ENCODE results near the gene NPC1L1.

Gene NPC1L1

DNA sequence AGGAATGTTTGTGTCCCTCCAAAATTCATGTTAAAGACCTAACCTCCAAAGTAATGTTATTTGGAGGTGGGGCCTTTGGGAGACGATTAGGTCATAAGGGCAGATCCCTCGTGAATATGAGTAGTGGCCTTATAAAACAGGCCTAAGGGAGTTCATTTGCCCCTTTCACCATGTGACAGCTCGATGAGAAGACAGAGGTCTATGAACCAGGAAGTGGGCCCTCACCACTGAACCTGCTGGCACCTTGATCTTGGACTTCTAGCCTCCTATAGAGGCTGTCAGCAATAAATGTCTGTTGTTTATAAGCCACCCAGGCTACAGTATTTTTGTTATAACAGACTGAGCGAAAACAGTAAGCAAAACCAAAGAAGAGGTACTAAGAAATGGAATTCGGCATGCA, 64.8 kb downstream of the NPC1L1 start:
- no peak for DNase-seq (ENCODE audit: insufficient read length, low spot score)
- no peak for FAIRE-seq

DNA sequence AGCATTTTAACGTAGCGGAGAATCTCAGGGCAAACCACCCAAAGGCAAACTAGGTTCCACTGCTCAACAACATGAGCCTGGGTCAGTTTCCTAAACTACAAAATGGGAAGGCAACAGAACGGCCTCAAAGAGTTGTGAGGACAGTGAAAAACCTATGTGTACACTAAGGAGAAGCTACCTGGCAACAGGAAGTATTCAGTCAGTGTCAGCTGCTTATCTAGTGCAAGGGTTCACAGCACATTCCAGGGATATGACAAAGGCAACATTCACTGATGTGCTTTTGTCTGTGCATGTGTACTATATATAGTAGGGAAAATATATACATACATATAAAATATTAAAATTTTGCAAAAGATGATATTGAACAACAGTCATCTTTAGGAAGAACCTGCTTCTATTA, 67.8 kb downstream of the NPC1L1 start:
- FAIRE-seq (no peak), DNase-seq (ENCODE audit: insufficient read length, low spot score) (peak; percentile 29)

DNA sequence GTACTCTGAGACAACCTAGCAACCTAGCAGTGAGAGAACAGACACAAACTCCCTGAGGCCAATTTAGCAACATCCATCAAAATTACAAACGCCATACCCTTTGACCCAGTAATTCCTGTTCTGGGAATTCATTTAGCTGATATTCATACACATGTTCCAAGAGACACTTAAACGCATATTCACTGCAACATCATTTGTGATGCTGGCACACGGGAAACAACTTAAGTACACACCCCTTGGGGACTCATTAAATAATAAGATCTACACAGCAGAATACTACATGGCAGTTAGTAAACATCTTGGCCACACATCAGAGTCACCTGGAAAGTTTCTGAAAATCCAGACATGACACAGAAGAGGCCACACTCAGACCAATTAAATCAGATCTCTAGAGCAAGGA, 68.3 kb downstream of the NPC1L1 start:
- no peak for DNase-seq (ENCODE audit: insufficient read length, low spot score)
- FAIRE-seq: no peak

DNA sequence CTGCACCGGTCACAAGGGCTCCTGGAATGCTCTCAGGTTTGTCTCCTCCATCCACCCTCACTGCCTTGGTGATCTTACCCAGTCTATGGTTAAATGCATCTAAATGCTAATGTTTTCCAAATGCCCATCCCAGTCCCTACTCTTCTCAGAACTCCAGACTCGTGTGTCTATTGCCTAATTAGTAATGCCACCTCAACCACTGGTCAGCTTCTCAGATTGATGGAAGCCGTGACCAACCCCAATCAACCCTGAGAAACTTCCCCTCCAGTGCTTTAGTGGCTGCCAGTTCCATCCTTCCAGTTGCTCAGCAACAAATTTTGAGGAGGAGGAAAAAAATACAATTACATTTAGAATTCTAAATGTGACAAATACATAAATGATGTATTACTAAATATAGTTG, 69.3 kb downstream of the NPC1L1 start:
- no peak for DNase-seq (ENCODE audit: insufficient read length, low spot score)
- no peak for FAIRE-seq

- no peak for DNase-seq (ENCODE audit: insufficient read length, low spot score)
- no peak for FAIRE-seq
Observed at GRCh38 chr7:44471436-44471835, 69.7 kb downstream of the NPC1L1 start.

- FAIRE-seq: no peak
- no peak for DNase-seq (ENCODE audit: insufficient read length, low spot score)
Observed at GRCh38 chr7:44470628-44471245, 70.4 kb downstream of the NPC1L1 start.

DNA sequence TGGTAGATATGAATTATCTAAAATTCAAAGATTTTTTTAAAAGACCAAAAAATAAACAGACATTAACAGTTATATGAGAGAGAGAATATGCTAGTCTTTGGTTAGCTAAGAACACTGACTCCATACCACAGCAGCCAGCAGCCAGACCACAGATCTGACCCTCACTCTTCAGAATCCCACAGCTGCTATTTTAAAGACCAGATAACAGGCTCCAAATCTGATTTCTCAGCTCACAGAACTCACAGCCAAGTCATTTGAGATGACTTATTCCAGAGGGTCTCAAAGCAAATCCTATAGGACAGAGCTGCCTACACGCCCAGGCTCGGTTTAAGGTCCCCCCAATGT, 71.0 kb downstream of the NPC1L1 start:
- FAIRE-seq (no peak), DNase-seq (ENCODE audit: insufficient read length, low spot score) (no peak)

- DNase-seq (ENCODE audit: insufficient read length, low spot score) (no peak), FAIRE-seq (no peak)
Observed at GRCh38 chr7:44469461-44470134, 71.5 kb downstream of the NPC1L1 start.

DNA sequence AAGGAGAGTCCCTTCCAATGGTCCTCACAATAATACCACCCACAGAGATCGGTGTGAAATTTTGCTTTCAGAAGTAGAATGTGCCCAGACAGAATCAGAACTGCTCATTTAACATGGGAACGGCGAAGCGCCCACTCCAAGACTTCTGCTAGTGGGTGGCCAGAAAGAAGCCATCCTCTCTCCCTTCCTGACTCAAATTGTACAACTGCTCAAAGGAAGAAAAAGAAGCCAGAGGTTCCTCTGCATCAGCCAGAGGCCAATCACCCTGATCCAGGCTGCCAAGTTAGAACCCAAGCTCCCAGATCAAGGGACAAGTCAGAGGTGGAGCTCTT, 73.9 kb downstream of the NPC1L1 start:
- DNase-seq (ENCODE audit: insufficient read length, low spot score) (no peak), FAIRE-seq (no peak)

DNA sequence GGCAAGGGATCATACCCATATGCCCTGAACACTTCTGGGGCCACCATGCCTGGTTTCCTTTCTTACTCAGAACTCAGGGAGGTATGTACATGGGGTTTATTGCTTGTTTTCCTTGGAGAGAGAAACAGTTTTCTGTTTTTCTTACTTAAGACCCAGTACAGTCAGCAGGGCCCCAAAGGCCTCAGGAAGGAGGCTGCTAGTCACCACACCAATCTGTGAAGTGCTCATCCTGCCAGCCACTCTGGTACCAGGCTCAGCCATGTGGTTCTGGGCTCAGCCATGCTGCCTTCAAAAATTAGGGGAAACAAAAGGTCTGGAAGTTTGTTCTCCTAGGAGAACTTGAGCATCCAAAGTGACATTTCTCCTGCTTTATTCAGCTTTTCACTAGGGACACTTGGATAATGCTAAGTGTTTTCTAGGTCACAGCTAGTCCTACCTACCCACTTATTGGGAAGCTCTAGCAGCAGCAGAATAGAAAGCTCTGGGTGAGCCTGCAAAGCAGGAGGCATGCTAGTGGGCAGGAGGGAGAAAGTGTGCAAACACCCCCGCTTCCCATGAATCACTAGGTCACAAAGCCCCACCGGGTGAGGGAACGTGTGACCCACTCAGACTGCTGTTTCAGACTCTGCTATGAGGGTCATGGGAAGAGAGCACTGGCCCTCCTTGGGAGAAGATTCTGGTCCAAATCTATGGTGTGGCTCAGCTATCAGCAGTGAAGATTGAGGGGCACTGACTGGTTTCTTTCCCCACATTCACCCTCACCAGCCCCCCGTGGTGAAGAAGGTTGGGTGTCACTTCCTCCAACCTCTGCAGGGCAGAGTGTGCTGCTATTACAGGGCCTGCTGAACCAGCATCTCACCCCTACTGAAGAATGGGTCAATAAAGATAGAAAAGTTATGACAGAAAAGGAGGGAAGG, 74.6 kb downstream of the NPC1L1 start:
- FAIRE-seq (no peak), DNase-seq (ENCODE audit: insufficient read length, low spot score) (no peak)

DNA sequence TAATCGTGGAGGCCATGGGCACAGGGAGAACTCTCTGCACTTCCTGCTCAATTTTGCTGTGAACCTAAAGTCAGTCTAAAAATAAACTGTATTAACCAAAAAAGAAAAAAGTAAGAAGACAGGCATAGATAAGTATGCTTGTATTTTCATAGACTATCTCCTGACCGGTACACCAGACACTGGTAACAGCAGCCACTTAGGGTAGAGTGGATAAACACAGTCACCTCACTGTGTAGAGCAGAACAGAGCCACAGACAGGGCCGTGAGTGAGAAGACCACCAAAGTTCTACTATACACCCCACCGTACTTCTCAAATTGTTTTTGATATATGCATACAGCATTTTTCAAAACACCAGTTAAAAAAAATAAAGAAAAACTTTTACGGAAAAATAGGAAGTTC, 75.6 kb downstream of the NPC1L1 start:
- DNase-seq (ENCODE audit: insufficient read length, low spot score) (no peak), FAIRE-seq (no peak)

DNA sequence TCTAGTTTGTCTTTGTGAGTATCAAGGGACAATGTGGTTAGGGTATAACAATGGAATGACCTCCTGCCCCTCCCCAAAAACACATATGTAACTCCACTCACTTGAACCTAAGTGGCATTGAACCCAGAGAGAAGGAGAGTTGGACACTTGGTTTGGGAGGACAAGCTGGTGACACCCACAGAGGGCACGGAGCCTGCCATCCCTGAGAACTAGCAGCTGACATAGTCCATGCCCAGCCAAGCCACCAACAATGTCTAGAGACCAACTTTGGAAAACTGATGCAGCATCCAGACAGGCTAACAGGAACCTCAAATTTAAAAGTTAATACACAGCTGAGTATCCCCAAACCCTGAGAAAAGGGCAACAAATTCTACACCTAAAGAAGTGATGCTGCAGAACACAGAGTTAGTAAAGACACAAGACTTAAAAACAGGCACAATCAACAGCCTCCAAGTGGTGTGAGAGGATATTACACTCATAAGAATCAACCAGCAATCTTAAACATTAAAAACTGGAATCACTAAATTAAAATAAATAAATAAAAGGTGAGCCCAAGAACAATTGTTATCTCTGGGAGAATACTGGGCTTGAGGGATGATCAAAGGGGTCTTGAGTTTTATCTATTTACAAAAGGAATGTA, 77.8 kb downstream of the NPC1L1 start:
- DNase-seq (ENCODE audit: insufficient read length, low spot score) (no peak), FAIRE-seq (no peak)

Measured in HTR-8/SVneo (cell line).